ENCODE results near the gene TTC6.
A peak's percentile ranks its signal among the peaks of the same experiment; 100 is the strongest.

The TTC6 gene

DNA sequence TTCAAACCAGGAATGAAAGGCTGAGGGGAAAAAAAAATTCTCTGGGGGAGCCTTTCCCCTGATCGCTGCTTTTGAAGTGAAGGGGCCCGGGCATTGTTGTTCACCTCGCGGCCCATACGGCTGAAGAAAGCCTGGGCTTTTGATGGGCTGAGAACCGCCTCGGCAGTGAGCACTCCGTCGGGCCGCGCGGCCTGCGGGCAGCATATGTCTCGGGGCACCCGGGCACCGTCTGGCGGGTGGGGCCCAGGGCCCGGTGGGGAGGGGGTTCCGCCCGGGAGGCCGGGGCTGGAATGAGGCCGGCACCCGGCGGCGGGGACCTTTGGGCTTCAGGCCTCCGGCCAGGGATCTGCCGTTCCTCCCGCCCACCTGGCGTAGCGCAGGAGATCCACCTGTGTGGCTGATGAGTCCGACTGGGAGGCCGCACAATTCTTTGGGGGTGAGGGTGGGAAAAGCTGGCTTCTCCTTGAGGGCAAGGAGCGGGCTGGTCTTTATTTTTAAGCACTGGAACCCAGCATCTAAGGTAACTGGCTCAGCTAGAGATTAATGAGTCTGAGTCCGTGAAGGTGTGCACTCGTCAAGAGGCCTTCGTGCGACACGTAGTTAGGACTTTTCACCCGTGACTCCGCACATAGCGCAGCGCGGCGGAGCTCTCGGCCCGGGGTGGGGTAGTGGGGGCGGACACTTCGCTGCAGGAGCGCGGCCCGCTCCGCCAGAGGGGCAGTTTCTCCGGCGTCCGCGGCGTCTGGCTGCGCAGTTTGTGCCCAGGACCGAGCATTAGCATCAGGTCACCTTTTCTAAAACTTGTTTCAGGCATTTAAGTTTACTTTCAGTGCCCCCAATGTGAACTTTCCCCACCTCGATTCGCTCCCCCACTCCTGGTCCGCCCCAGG is 11.0 kb upstream of the TTC6 start:
- peak in 3 of 10 donors; percentile 53 to 72 (median 64) for DNase-seq

DNA sequence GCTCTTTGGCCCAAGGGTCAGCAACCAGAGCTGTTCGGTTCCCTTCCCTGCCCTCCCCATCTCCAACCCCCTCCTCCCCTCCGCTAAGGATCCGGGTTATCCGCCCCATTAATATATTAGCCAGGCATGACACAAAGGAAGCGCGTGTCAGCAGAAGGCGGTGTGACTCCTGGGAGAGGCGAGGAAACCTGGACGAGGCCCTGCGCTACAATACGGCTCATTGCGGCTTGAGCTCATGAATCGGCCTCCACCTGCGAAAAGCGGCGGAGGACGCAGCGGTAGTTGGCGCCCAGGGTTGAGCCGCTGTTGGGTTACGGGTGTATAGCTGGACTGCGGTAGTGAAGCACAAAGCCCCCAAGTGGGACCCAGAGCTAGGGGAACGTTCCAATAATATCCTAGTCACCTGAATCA is 10.3 kb upstream of the TTC6 start:
- intact Hi-C loops (cut with DNase I) = no loop called here

More for the DNA sequence above, 11.0 kb upstream of the TTC6 start:
- intact Hi-C loops (cut with DNase I) = no loop called here

DNA sequence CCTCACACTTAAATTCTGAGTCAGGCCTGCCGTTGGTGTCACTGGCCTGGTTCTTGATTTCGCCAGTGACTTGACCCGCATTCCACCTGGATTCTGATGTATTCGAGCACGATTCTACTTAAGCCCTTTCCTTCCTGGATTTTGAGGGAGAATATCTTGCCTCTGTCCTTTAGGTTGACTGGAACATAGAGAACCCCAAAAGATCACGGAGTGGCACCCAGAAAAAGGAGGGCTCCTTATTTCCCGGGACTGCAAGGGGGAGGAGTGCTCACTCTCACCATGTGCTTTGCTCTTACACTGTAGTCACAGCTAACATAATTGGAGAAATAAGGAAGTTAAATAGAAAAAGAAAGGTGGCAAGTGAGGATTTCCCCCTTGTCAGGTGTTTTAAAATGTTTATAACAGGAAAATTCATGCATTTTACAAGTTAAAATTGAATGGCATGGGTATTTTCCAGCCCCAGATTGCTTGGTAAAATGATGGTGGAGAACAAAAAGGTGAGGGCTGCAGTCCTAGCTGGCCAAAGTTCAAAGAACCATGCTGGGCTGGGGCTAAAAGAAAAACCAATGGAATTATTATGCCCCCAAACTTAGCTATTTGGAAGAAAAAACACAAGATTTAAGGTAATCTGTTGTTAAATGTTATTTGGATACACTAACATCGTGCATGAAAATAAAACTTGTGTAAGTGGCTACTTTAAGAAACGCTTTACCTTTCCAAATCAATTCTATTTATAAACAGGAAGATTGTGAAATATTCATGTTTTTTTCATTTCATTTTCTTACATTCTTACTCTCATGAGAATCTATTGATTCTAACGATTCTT is 9.2 kb upstream of the TTC6 start:
- intact Hi-C loops (cut with DNase I) = no loop called here
- no peak for DNase-seq

More for the DNA sequence above, 10.3 kb upstream of the TTC6 start:
- DNase-seq = peak in 1 of 10 donors; percentile 61

DNA sequence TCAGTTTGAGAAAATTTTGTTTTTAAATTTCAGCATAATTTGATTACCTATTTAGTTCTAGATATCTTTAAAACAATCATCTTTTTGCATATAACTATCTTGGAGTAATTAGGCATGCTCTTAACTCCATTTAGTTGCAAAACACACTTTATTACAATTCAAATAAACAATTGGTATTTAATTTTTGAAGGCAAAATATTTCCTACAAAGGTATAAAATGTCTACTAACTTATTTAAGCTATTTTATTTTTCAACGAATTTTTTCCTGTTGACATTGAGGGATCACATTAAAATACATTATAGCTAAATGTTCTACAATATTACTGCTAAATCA is 8.7 kb upstream of the TTC6 start:
- intact Hi-C loops (cut with DNase I) = no loop called here
- DNase-seq = no peak

DNA sequence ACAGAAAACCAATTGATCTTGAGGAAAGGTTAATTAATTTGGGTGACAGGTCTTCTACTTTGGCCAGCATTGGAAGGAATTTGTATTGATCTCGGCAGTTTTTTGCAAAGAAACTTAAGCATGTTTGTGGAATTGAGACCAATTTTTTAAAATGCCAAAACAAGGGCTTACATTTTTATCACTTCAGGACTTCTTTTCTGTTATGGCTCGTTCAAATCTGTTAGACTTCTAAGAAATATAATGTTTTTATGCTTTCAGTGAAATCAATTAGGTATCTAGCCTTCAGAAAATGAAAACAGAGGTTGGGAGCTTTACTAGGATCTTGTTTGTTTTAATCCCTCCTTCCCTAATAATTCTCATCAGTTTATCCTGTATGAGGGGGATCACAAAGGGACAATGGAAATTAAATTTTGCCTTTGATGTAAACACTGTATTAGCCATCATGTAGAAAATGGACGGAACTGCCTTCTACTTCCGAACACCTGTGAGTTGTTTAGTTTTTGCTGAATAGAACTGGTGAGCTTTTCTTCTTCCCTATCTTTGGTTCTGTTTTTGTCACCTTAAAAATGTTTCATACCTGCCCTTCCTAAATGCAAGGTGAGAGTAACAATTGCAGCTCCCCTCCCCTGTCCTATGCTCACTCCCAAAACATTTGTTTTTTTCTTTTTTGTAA is 8.2 kb upstream of the TTC6 start:
- DNase-seq = no peak
- intact Hi-C loops (cut with DNase I) = no loop called here

DNA sequence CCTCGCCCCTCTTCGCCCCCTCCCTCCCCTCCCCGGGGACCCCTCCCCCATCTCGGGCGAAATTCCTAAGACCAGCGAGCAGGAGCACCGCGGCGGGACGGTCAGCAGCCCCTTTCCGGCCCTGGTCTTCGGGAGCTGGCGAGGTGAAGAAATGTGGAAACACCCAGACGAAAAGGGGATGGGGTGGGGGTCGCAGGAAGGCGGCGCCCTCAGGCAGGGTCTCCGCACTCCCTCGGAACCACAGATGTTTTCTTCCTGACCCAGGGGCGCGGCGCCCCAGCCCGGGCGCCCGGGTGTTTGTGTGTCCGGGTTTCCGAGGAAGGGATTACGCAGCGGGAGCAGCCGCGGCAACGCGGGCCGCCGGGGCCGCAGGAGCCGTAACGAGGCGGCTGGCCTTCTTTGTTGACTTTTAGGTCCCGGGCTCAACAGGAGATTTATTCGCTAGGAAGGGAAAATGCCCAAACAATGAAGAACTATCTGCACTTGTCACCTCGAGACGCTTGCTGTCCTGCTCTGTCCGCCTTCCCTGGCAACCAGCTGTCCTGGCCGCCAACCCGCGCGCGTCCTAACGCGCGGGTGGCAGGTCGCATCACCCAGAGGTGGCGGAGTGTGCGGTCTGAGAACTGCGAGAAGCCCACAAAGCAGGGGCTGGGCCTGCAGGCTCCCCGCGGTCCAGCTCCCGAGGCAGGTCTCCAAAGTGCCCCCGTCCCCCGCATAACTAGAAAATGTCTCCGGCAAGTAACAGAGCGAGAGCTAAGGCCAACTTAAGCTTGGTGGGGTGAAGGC is 7.4 kb upstream of the TTC6 start:
- intact Hi-C loops (cut with DNase I) = no loop called here

DNA sequence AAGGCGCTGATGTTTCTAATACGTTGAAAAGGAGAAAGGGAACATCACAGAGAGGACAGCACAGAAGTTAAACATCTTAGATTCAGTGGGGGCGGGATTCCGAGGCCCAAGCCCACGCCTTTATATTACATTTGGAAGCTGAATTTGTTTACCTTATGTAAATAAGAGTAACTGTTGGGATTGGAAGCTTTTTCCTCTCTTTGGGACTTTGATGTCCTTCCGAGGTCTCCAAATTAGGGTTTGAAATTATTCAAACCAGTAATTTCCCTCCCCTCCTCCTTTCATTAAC is 6.8 kb upstream of the TTC6 start:
- intact Hi-C loops (cut with DNase I) = no loop called here
- DNase-seq = no peak

More for the DNA sequence above, 7.4 kb upstream of the TTC6 start:
- peak in 1 of 10 donors; percentile 75 for DNase-seq

DNA sequence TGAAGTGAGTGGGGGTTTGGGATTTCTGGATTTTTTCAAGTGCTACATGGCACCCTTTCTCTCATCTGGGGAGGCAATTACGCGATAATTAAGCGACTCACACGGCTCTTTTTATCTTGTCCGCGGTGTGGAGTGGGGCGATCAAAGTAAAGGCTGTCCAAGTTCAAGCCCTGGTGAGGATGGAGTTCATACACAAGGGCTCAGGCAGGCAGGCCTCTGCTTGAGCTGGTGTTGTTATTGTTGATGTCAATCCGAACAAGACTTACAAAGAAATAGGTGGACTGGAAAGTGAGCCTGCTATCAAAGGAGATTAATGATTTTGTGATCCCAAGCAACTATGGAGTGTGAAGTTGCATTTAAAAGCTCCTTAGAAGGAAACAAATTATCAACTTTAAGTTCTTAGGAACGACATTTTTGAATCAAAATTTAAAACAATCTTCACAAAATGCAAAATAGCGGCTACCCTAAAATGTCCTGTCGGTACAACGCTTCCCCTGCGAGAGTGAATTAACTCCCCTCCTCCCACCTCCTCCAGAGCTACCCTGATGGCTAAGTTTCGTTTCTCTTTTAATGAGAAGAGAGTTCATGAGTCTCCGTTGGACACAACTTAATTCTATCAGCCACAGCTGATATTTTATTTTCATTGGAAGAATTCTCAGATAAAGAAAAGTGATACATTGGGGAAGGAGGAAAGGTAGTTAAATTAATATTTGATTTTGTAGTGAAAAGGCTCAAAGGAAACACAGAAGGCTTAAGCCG is 6.3 kb upstream of the TTC6 start:
- intact Hi-C loops (cut with DNase I) = no loop called here
- DNase-seq = no peak

DNA sequence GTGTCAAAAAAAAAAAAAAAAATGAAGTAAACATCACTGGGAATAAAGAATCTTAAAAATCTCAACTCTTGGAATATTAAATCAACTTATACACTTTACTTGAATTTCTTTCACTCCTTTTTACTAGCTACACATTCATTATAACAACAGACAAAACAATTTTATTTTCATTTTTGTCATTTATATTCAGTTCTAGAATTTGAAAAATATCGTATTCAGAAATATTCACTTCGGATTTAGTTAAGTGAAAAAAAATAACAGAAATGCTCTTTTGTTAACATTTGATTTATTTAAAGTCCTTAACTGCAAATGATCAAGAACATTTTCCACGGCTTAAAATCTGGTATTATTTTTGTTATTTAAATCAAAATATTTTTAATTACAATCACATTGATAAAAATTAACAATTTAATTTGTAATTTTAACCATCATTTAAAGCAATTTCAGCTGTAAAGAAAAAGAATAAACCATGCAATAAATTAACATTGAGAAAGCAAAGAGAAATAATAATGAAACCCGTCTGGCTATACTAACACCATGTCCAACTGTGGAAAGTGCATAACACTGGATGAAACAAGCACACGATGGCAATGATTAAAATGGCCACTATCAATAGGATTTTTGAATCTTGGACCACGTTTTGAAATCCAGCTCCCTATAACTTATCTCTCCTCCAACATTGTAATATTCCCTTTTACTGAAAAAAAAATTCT is 5.6 kb upstream of the TTC6 start:
- DNase-seq = no peak
- intact Hi-C loops (cut with DNase I) = loop anchor here (10.0 kb wide), 1 partner anchor 345 kb away; no protein-coding TSS in a partner anchor

DNA sequence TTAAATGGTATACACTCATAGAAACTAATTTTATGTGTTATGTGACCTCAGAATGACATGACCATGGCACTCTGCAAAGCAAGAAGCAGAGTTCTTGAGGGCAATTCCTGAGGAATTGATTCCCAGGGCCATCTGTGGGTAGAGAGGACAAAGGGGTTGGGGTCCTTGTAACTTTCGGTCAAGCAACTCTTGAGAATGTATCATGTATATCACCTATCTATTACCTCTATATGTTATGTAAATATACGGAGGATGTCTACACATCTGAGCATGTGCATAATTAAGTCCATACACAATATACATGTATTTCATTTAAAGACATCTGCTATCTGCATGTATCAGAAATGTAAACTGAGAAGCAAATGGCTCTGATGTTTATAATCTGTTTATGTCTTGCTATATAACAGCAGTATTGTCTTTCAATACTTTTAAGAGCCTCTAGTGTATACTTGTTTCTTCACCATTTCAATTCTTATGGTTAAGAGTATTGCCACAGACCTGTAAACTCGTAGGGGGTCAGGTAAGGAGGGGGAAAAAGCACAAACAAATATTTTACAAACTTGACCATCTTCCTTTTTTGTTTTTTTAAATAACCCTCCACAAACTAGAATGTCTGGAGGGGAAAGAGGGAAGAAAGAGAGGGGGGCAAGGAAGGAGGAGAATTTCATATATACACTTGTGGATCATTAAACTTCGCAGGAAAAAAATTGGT is 4.8 kb upstream of the TTC6 start:
- DNase-seq = no peak
- intact Hi-C loops (cut with DNase I) = loop anchor here (10.0 kb wide), 1 partner anchor 346 kb away; no protein-coding TSS in a partner anchor

DNA sequence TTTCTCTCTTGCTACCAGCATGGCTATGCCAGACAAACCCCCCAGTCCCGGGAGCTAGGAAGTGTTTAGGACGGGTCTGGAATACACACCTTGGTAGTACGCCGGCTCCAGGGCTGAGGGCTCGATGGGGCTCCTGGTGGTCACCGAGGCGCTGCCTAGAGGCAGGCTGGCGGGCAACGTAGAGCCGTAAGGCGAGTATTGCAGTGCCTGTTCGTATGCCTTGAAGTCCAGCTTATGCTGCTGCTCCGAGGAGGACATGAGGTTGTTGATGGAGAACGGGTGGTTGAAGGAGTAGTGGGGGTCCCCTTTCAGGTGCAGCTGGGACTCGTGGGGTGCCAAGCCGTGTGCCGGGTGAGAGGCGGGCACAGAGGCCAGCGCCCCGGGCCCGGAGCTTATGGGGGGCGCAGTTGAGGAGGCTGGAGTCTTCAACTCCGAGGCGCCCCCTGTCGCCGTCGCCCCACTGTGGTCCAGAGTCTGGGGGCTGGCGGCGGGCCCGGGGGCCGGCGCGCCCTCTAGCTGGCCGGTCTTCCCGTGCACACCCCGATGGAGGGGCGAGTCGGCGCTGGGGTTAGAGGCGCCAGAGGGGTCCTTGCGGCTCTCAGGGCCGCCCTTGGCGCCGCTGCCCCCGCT is 4.0 kb upstream of the TTC6 start:
- DNase-seq = peak in 2 of 10 donors; percentile 46 to 76
- intact Hi-C loops (cut with DNase I) = loop anchor here (10.0 kb wide), 1 partner anchor 347 kb away; no protein-coding TSS in a partner anchor

DNA sequence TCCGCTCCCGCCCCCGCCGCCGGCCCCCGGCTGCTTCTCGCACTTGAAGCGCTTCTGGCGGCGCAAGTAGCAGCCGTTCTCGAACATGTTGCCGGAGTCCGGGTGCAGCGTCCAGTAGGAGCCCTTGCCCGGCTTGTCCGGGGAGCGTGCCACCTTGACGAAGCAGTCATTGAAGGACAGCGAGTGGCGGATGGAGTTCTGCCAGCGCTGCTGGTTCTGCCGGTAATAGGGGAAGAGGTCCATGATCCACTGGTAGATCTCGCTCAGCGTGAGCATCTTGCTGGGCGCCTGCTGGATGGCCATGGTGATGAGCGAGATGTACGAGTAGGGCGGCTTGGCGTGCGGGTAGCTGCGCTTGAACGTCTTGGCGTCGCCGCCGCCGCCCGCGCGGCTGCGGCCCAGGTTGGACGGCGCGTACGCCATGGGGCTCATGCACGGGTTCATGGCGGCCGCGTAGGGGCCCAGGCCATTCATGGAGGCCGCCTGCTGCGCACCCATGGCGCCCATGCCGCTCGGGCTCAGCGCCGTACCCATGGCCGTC is 3.4 kb upstream of the TTC6 start:
- intact Hi-C loops (cut with DNase I) = loop anchor here (10.0 kb wide), 1 partner anchor 347 kb away; no protein-coding TSS in a partner anchor
- peak in 2 of 10 donors; percentile 48 to 74 for DNase-seq

DNA sequence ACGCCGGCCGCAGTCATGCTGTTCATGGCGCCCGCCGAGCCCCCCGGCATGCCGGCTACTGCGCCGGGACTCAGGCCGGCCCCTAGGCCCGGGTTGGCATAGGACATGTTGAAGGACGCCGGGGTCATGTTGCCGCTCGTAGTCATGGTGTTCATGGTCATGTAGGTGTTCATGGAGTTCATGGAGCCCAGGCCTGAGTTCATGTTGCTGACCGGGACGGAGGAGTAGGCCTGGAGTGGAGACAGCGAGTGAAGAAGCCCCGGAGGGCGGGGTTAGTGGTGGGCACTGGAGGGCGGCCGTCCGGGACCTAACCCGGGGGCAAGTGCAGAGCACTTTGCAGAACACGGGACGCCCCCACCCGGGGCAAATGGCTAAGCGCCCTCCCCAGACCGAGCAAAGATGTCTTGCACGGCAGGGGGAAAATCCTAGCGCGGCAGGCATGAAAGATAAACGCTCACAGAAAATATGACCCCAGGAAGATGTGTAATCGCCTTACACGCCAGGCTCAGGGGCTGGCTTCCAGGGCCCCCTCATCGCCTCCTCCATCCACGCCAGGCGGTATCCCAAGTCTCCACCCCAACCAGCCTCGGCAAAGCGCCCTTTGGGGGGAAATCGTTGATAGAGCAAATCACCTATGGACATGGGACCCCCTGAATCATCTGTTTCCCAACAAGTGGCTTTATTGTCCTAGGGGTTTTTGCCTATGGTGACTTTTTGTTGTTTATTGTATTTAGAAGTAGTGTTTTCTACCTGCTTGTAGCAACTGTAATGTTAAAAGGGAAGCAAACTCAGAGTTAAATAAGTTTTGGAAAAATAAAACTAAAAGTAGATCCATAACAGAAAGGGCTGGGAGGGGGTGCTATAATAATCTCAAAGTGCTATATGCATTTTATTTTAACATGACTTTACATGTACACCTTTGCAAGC is 2.7 kb upstream of the TTC6 start:
- intact Hi-C loops (cut with DNase I) = loop anchor here (10.0 kb wide), 1 partner anchor 348 kb away; no protein-coding TSS in a partner anchor
- DNase-seq = peak in 1 of 10 donors; percentile 73

DNA sequence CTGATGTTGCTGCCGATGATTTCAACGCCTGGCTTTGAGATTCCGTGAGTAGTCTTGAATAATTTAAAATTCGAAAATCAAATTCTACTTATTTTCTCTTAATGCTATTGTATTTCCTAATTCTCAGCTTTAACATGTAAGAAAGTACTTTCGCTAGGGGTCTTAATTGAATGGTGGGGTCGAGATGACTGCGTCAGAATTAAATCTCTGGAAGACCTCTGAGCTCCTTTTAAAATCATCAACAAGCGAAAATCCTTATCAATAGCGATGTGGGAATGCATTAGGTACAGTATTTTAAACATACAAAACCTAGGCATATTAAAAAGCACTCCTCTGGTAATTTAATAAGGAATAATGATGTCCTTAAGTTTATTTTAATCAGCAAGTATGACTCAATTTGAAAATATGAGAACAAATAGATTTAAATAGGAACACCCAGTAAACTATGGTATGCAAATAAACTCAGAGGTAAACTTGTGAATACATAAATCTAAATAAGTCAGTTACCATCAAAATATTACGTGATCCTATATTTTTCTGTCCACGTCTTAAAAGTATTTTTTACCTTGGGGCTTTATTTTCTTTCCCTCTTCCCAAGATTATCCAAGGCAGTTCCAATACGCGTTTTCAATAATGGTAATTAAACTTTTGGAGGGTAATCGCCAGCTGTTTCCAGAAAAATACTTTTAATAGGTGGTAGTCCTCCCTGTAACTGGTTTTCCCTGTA is 1.8 kb upstream of the TTC6 start:
- DNase-seq = no peak
- intact Hi-C loops (cut with DNase I) = loop anchor here (10.0 kb wide), 1 partner anchor 349 kb away; no protein-coding TSS in a partner anchor

DNA sequence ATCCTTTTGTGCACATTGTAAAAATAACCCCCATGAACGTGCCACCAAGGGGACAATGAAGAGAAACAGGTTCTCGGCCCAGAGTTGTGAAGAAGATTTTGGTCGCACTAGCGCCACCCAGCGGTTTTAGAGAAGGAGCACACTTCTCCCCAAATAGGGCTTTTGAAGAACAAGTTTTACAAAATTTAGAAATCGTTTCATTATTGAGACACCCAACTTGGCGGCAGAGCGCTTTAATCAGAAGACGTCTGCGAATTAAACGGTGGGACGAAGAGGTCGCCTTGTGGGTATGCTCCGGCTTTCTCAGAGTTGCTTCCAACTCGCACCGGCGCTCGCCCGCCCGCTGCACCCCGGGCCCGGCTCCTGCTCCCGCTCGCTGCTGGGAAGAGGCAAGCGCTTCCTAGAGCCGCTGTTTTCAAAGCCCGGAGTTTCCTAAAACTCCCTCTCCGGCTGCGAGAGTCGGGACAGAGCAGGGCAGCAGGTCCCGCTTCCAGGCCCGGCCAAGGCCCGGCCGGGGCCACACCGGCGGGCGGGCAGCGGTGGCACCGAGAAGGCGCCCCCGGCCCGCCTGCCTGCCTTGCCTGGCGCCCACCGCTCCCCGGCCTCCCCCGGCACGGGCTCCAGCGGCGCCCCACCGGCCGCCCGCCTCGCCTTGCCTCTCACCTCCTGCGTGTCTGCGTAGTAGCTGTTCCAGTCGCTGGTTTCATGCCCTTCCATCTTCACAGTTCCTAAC is 1.0 kb upstream of the TTC6 start:
- intact Hi-C loops (cut with DNase I) = loop anchor here (10.0 kb wide), 1 partner anchor 350 kb away; no protein-coding TSS in a partner anchor
- DNase-seq = peak in 1 of 10 donors; percentile 23

Data from posterior cingulate gyrus (tissue), 11 donors.